ENCODE results near the gene SMDT1. TPM values are rescaled to one million over a fixed set of nuclear protein-coding genes. Genes with fewer than 3 reads are reported as not detected.

SMDT1 gene
- polyA plus RNA-seq, 1 donor from 2014 or later: 42.8 TPM

- H3K4me3 ChIP-seq (ENCODE audit: low read length): no peak overlapping the region
- TF ChIP-seq MXI1 (conservative IDR thresholded peaks at IDR 0.05; ENCODE audit: poor library complexity, severe bottlenecking): no peak
- TF ChIP-seq REST (IDR thresholded peaks at IDR 0.05; ENCODE audit: borderline replicate concordance): no peak
- TF ChIP-seq TAF1 (IDR thresholded peaks at IDR 0.05; ENCODE audit: low read depth): no peak
- TF ChIP-seq SMC3 (conservative IDR thresholded peaks at IDR 0.05; ENCODE audit: poor library complexity): no peak
- TF ChIP-seq POLR2AphosphoS5 (IDR thresholded peaks at IDR 0.05): no peak
- H3K9me2 ChIP-seq (ENCODE audit: insufficient read depth, low read length): no peaks in the 10 kb centered on the region
- no peaks in the 10 kb centered on the region for H3K79me2 ChIP-seq (replicated peaks; ENCODE audit: insufficient read depth, low read length)
- H4K20me1 ChIP-seq (ENCODE audit: insufficient read depth): no peaks in the 10 kb centered on the region
- H3K36me3 ChIP-seq (ENCODE audit: insufficient read depth, low read length): no peaks in the 10 kb centered on the region
- H2AFZ ChIP-seq (ENCODE audit: low read depth, low read length): no peak overlapping the region
- no peak overlapping the region for H3K4me2 ChIP-seq (ENCODE audit: low read length)
- no peaks in the 10 kb centered on the region for H3F3A ChIP-seq (ENCODE audit: insufficient read depth, low read length, poor library complexity, severe bottlenecking)
- no peaks in the 10 kb centered on the region for H3K27me3 ChIP-seq (ENCODE audit: insufficient read depth, low read depth, low read length)
- no peak overlapping the region for H3K9ac ChIP-seq (ENCODE audit: low read length)
- H3K27ac ChIP-seq (ENCODE audit: low read length): no peak overlapping the region
- H3K9me3 ChIP-seq (ENCODE audit: low read length): no peaks in the 10 kb centered on the region
These were observed 6.7 kb upstream of the SMDT1 start for GRCh38 chr22:42072606-42073330.

GRCh38 chr22:42073621-42074041 lies 5.9 kb upstream of the SMDT1 start:
- TF ChIP-seq REST (IDR thresholded peaks at IDR 0.05; ENCODE audit: borderline replicate concordance) (no peak), MXI1 (conservative IDR thresholded peaks at IDR 0.05; ENCODE audit: poor library complexity, severe bottlenecking) (no peak), CTCF (IDR thresholded peaks at IDR 0.05; ENCODE audit: poor library complexity, severe bottlenecking) (no peak), POLR2AphosphoS5 (IDR thresholded peaks at IDR 0.05) (no peak), RAD21 (conservative IDR thresholded peaks at IDR 0.05) (no peak), EZH2 (IDR thresholded peaks at IDR 0.05; ENCODE audit: borderline replicate concordance, insufficient read depth, low read length, poor library complexity, severe bottlenecking) (no peak), EP300 (conservative IDR thresholded peaks at IDR 0.05; ENCODE audit: poor library complexity, severe bottlenecking) (no peak), TAF1 (IDR thresholded peaks at IDR 0.05; ENCODE audit: low read depth) (no peak), SMC3 (conservative IDR thresholded peaks at IDR 0.05; ENCODE audit: poor library complexity) (no peak)
- no peaks in the 10 kb centered on the region for H4K20me1 ChIP-seq (ENCODE audit: insufficient read depth)
- H3K36me3 ChIP-seq (ENCODE audit: insufficient read depth, low read length): no peaks in the 10 kb centered on the region
- H3K27me3 ChIP-seq (ENCODE audit: insufficient read depth, low read depth, low read length): no peaks in the 10 kb centered on the region
- no peak overlapping the region for H3K27ac ChIP-seq (ENCODE audit: low read length)
- no peaks in the 10 kb centered on the region for H3F3A ChIP-seq (ENCODE audit: insufficient read depth, low read length, poor library complexity, severe bottlenecking)
- H3K9me2 ChIP-seq (ENCODE audit: insufficient read depth, low read length): no peaks in the 10 kb centered on the region
- H3K4me3 ChIP-seq (ENCODE audit: low read length): no peak overlapping the region
- H3K9ac ChIP-seq (ENCODE audit: low read length): no peak overlapping the region
- H3K79me2 ChIP-seq (replicated peaks; ENCODE audit: insufficient read depth, low read length): no peaks in the 10 kb centered on the region
- no peak overlapping the region for H3K4me2 ChIP-seq (ENCODE audit: low read length)
- no peaks in the 10 kb centered on the region for H3K9me3 ChIP-seq (ENCODE audit: low read length)
- no peak overlapping the region for H2AFZ ChIP-seq (ENCODE audit: low read depth, low read length)
